SK-N-SH (cell line): Measurements from ENCODE around the gene NEU2. TPM values are rescaled to one million over a fixed set of nuclear protein-coding genes. Genes with fewer than 3 reads are reported as not detected.

ENCODE experiments used
- CTCF ChIA-PET: fragments of 300-600, 350-600 bp; formaldehyde crosslinking; extraction: SDS; loops from one replicate; lab custom pipeline; 2021; lab: Yijun Ruan, JAX
- POLR2A ChIA-PET: fragments of 350-600 bp; sonication (Branson Sonifier 250); formaldehyde crosslinking; extraction: SDS; loops from one replicate; lab custom pipeline; 2020; ENCODE audit warnings: antibody characterized with exemption, inconsistent platforms; lab: Yijun Ruan, JAX
- DNase-seq: peaks from one replicate; pipeline ENCODE4 v3.0.0; 2012
- H2AFZ ChIP-seq: fragments of 200-600 bp; sonication (generic); 2 replicates; pipeline ENCODE4 v1.8.1; 2016; ENCODE audit warnings: antibody characterized with exemption, mild to moderate bottlenecking, low read depth
- H3F3A ChIP-seq: fragments of 200-600 bp; sonication (generic); replicated peaks from 2 replicates; pipeline ENCODE3; 2016; ENCODE audit warnings: antibody characterized with exemption, mild to moderate bottlenecking; ENCODE audit not compliant: insufficient read depth
- H3K27ac ChIP-seq, 2 experiments: fragments of 200-500 bp in 1 of 2; fragments of 200-600 bp in 1 of 2; sonication (Bioruptor generic) in 1 of 2; sonication (generic), shearing (Covaris generic) in 1 of 2; 2 replicates each; pipeline versions ENCODE4 v1.5.1 to v1.6.1; 2014 to 2016; ENCODE audit warnings: low read depth in 2 of 2, inconsistent platforms in 1 of 2, low read length in 1 of 2, mild to moderate bottlenecking in 1 of 2, mixed read lengths in 1 of 2
- H3K27me3 ChIP-seq: fragments of 200-600 bp; sonication (generic), shearing (Covaris generic); 2 replicates; pipeline ENCODE4 v1.6.1; 2016; ENCODE audit warnings: mixed run types; ENCODE audit not compliant: insufficient read depth
- H3K36me3 ChIP-seq, 2 experiments: fragments of 200-500 bp in 1 of 2; fragments of 200-600 bp in 1 of 2; sonication (Bioruptor generic) in 1 of 2; sonication (generic) in 1 of 2; replicated peaks in 1 of 2; 2 replicates each; pipeline versions ENCODE3 to v1.5.1; 2014 to 2016; ENCODE audit warnings: low read length in 1 of 2, mild to moderate bottlenecking in 1 of 2; ENCODE audit not compliant: insufficient read depth in 2 of 2, control insufficient read depth in 1 of 2
- H3K4me1 ChIP-seq, 2 experiments: fragments of 200-500 bp in 1 of 2; fragments of 200-600 bp in 1 of 2; sonication (Bioruptor generic) in 1 of 2; sonication (generic), shearing (Covaris generic) in 1 of 2; 2 replicates each; pipeline versions ENCODE4 v1.5.1 to v1.6.1; 2014 to 2016; ENCODE audit warnings: low read depth in 1 of 2, low read length in 1 of 2, mixed run types in 1 of 2; ENCODE audit not compliant: insufficient read depth in 2 of 2, control insufficient read depth in 1 of 2
- H3K4me2 ChIP-seq: fragments of 200-600 bp; sonication (generic), shearing (Covaris generic); 2 replicates; pipeline ENCODE4 v1.6.1; 2017; ENCODE audit warnings: mixed run types
- H3K4me3 ChIP-seq, 2 experiments: fragments of 200-500 bp in 1 of 2; fragments of 200-600 bp in 1 of 2; sonication (Bioruptor generic) in 1 of 2; sonication (generic), shearing (Covaris generic) in 1 of 2; 2 replicates each; pipeline versions ENCODE4 v1.5.1 to v1.8.1; 2014 to 2016; ENCODE audit warnings: low read depth in 2 of 2, inconsistent platforms in 1 of 2, low read length in 1 of 2, mild to moderate bottlenecking in 1 of 2, mixed read lengths in 1 of 2, moderate library complexity in 1 of 2
- H3K79me2 ChIP-seq: fragments of 200-600 bp; sonication (generic); 2 replicates; pipeline ENCODE4 v1.8.1; 2017; ENCODE audit warnings: mild to moderate bottlenecking; ENCODE audit not compliant: insufficient read depth
- H3K9ac ChIP-seq: fragments of 200-600 bp; sonication (generic); 2 replicates; pipeline ENCODE4 v1.6.1; 2017; ENCODE audit warnings: mixed run types
- H3K9me2 ChIP-seq: fragments of 200-600 bp; sonication (generic); 2 replicates; pipeline ENCODE4 v1.6.1; 2017; ENCODE audit warnings: mixed run types
- H3K9me3 ChIP-seq: fragments of 200-600 bp; sonication (generic); 2 replicates; pipeline ENCODE4 v1.6.1; 2017; ENCODE audit warnings: mixed run types, mild to moderate bottlenecking, moderate library complexity
- H4K20me1 ChIP-seq: fragments of 200-600 bp; sonication (generic); 2 replicates; pipeline ENCODE4 v1.6.1; 2017; ENCODE audit warnings: mild to moderate bottlenecking, mixed run types; ENCODE audit not compliant: insufficient read depth
- CTCF ChIP-seq: fragments of 200-600 bp; sonication (generic); IDR thresholded peaks from 2 replicates; pipeline ENCODE4 v1.6.1; 2017; ENCODE audit warnings: antibody characterized with exemption, mild to moderate bottlenecking, moderate library complexity
- ELF1 ChIP-seq: IDR thresholded peaks from 2 replicates; pipeline ENCODE4 v1.4.0; 2012
- EZH2phosphoT487 ChIP-seq: fragments of 200-600 bp; sonication (generic); IDR thresholded peaks from 2 replicates; pipeline ENCODE4 v1.6.1; 2017; ENCODE audit warnings: low read depth, mixed run types, mild to moderate bottlenecking, antibody characterized with exemption, moderate library complexity, borderline replicate concordance
- FOSL2 ChIP-seq: IDR thresholded peaks from 2 replicates; pipeline ENCODE4 v1.4.0; 2012; ENCODE audit warnings: low read depth, mild to moderate bottlenecking, moderate library complexity, borderline replicate concordance
- FOXJ3 ChIP-seq: sonication (generic); formaldehyde crosslinking; IDR thresholded peaks from 2 replicates; pipeline ENCODE4 v1.5.1; 2020; ENCODE audit warnings: mild to moderate bottlenecking, missing genetic modification reagents
- GATA2 ChIP-seq: sonication (generic); formaldehyde crosslinking; IDR thresholded peaks from 2 replicates; pipeline ENCODE4 v1.5.0; 2020; ENCODE audit warnings: mild to moderate bottlenecking, missing genetic modification reagents
- IRF3 ChIP-seq: fragments of 150-350 bp; IDR thresholded peaks from 2 replicates; pipeline ENCODE4 v1.6.1; 2016; ENCODE audit warnings: mild to moderate bottlenecking, low read depth, low read length
- JUND ChIP-seq: IDR thresholded peaks from 2 replicates; pipeline ENCODE4 v1.4.0; 2012
- MAX ChIP-seq: IDR thresholded peaks from 2 replicates; pipeline ENCODE4 v1.4.0; 2012; ENCODE audit warnings: low read depth
- MEF2A ChIP-seq: IDR thresholded peaks from 2 replicates; pipeline ENCODE4 v1.4.0; 2012; ENCODE audit warnings: low read depth, borderline replicate concordance
- MXI1 ChIP-seq: IDR thresholded peaks from 2 replicates; pipeline ENCODE4 v1.6.1; 2012; ENCODE audit warnings: mild to moderate bottlenecking, low read depth, low read length, improper control_type of control experiment
- NFIC ChIP-seq: IDR thresholded peaks from 2 replicates; pipeline ENCODE4 v1.4.0; 2012; ENCODE audit warnings: borderline replicate concordance
- NRF1 ChIP-seq: IDR thresholded peaks from 2 replicates; pipeline ENCODE4 v1.6.1; 2012; ENCODE audit warnings: low read depth, mild to moderate bottlenecking, low read length
- POLR2AphosphoS5 ChIP-seq: IDR thresholded peaks from 2 replicates; pipeline ENCODE4 v1.6.1; 2012; ENCODE audit warnings: low read depth, low read length
- RCOR1 ChIP-seq: fragments of 150-350 bp; IDR thresholded peaks from 2 replicates; pipeline ENCODE4 v1.6.1; 2017; ENCODE audit warnings: antibody characterized with exemption, low read length
- SIN3A ChIP-seq: IDR thresholded peaks from 2 replicates; pipeline ENCODE4 v1.6.1; 2012; ENCODE audit warnings: low read depth, mild to moderate bottlenecking, low read length, moderate library complexity, borderline replicate concordance
- TAF1 ChIP-seq: IDR thresholded peaks from 2 replicates; pipeline ENCODE4 v1.6.1; 2012; ENCODE audit warnings: low read depth, mild to moderate bottlenecking, low read length, moderate library complexity, borderline replicate concordance
- TEAD4 ChIP-seq: IDR thresholded peaks from 2 replicates; pipeline ENCODE4 v1.4.0; 2012; ENCODE audit warnings: mild to moderate bottlenecking, borderline replicate concordance; ENCODE audit not compliant: insufficient read depth
- ZBTB33 ChIP-seq: IDR thresholded peaks from 2 replicates; pipeline ENCODE4 v1.4.0; 2012; ENCODE audit warnings: low read depth, borderline replicate concordance
- WGBS: methylation state at CpG from one replicate; pipeline ENCODE4 v1.1.6; 2017; ENCODE audit warnings: low lambda C conversion rate; 5-methylcytosine and 5-hydroxymethylcytosine counted together
- polyA plus RNA-seq, 3 experiments: library from polyadenylated mRNA; depleted of rRNA; stranded (reverse); fragments of >200 nt; gene quantifications; 2 replicates each; pipeline ENCODE4 v1.2.3, GENCODE V29; 2012

Gene NEU2
- polyA plus RNA-seq, 1 of the 3 experiments (the other 2 are of a cell fraction), result not detected

- Histone ChIP-seq H3K4me3 (no peak overlapping the region), H3K9me3 (no peaks in the 10 kb centered on the region), H3K27me3 (no peaks in the 10 kb centered on the region), H3K9me2 (no peaks in the 10 kb centered on the region), H2AFZ (no peak overlapping the region), H3K9ac (no peak overlapping the region), H3F3A (peaks cover 9% of the 10 kb centered on the region), H3K4me2 (no peak overlapping the region), H3K4me1 (peaks cover 0 to 13% of the 10 kb centered on the region in 2 experiments; a peak in 1 of 4 replicates), H3K36me3 (no peaks in the 10 kb centered on the region), H3K27ac (no peak overlapping the region), H4K20me1 (no peaks in the 10 kb centered on the region), H3K79me2 (no peaks in the 10 kb centered on the region)
- no peak for DNase-seq
- ChIA-PET POLR2A (no interaction called here), CTCF (no interaction called here)
- no peak for TF ChIP-seq IRF3
- no peak for TF ChIP-seq GATA2 (CRISPR knock-in tag)
- no peak for TF ChIP-seq JUND
- TF ChIP-seq NRF1, result no peak
- no peak for TF ChIP-seq ELF1
- TF ChIP-seq TAF1, result no peak
- no peak for TF ChIP-seq SIN3A
- TF ChIP-seq CTCF, result no peak
- TF ChIP-seq FOSL2, result no peak
- no peak for TF ChIP-seq TEAD4
- no peak for TF ChIP-seq EZH2phosphoT487
- TF ChIP-seq MAX, result no peak
- TF ChIP-seq RCOR1, result no peak
- 80% methylated on average over 11 of the region's 11 CpGs for WGBS
These were observed 48.8 kb upstream of the NEU2 start for GRCh38 chr2:232983669-232984140.

GRCh38 chr2:232984451-232985207 is 47.8 kb upstream of the NEU2 start:
- no peaks in the 10 kb centered on the region for H3K79me2 ChIP-seq
- no peak for DNase-seq
- H2AFZ ChIP-seq, result no peak overlapping the region
- no peaks in the 10 kb centered on the region for H4K20me1 ChIP-seq
- 66% methylated on average over 15 of the region's 15 CpGs for whole genome bisulfite sequencing
- no peak overlapping the region for H3K27ac ChIP-seq
- H3K4me2 ChIP-seq, result no peak overlapping the region
- H3K4me3 ChIP-seq, result no peak overlapping the region
- H3K36me3 ChIP-seq, result no peaks in the 10 kb centered on the region
- no peaks in the 10 kb centered on the region for H3K9me3 ChIP-seq
- ChIA-PET CTCF (interaction anchor here (1.4 kb wide), 1 partner anchor 70 kb away, joined by 3 read pairs; no protein-coding TSS in a partner anchor), POLR2A (interaction anchor here (0.5 kb wide), 1 partner anchor 98 kb away, joined by 3 read pairs; no protein-coding TSS in a partner anchor)
- no peaks in the 10 kb centered on the region for H3K9me2 ChIP-seq
- H3K9ac ChIP-seq, result no peak overlapping the region
- H3K4me1 ChIP-seq, result peaks cover 0 to 12% of the 10 kb centered on the region in 2 experiments; a peak in 1 of 4 replicates
- no peak for TF ChIP-seq MXI1
- TF ChIP-seq NFIC, result no peak
- TF ChIP-seq ZBTB33, result no peak
- no peak for TF ChIP-seq MEF2A
- TF ChIP-seq POLR2AphosphoS5, result no peak
- TF ChIP-seq FOXJ3 (CRISPR knock-in tag), result no peak
- no peak for TF ChIP-seq RCOR1
- H3F3A ChIP-seq, result peaks cover 13% of the 10 kb centered on the region
- no peaks in the 10 kb centered on the region for H3K27me3 ChIP-seq
